ENCODE results near the gene MBD6. TPM values are rescaled to one million over a fixed set of nuclear protein-coding genes. Genes with fewer than 3 reads are reported as not detected.
"Not testable (repeated sequence)": the region's sequence is repeated elsewhere in the genome, so short reads cannot be mapped to it uniquely, and the experiment has no call there.

The MBD6 gene
- polyA plus RNA-seq, 1 donor (not counting 4 experiments of a cell fraction or from before 2014, with no cell fraction given), result 1.8 TPM

DNA sequence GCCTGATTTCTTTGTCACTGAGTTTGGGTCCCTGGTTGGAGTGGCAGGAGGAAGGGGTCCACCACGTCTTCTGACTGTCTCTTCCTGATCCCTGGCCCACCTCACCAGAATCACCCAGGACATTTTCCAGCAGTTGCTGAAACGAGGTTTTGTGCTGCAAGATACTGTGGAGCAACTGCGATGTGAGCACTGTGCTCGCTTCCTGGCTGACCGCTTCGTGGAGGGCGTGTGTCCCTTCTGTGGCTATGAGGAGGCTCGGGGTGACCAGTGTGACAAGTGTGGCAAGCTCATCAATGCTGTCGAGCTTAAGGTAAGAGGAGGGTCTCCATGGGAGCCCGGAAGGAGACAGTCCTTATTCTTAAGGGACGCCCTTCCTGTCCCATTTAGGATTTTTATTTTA lies 22.4 kb upstream of the MBD6 start:
- no peak overlapping the region for H3K4me2 ChIP-seq (ENCODE audit: control insufficient read depth, extremely low read depth, insufficient read depth, low read depth, low read length)
- TF ChIP-seq CTCF (optimal IDR thresholded peaks at IDR 0.05 in 1 of 3, IDR thresholded peaks at IDR 0.05 in 1 of 3, conservative IDR thresholded peaks at IDR 0.05 in 1 of 3; ENCODE audit: extremely low read depth in 1 of 3, insufficient read depth in 2 of 3, low read length in 3 of 3), result no peak
- TF ChIP-seq EZH2 (IDR thresholded peaks at IDR 0.05; ENCODE audit: low read length), result no peak
- H4K20me1 ChIP-seq (ENCODE audit: control insufficient read depth, extremely low read depth, insufficient read depth, low read length), result no peaks in the 10 kb centered on the region
- H3K27ac ChIP-seq (ENCODE audit: control insufficient read depth, insufficient read depth, low read length), result no peak overlapping the region
- no peak overlapping the region for H3K4me3 ChIP-seq (ENCODE audit: control insufficient read depth in 2 of 3, extremely low read depth in 1 of 3, insufficient read depth in 2 of 3, low read depth in 1 of 3, low read length in 3 of 3)
- no peaks in the 10 kb centered on the region for H3K79me2 ChIP-seq (ENCODE audit: control insufficient read depth, insufficient read depth, low read length)
- no peaks in the 10 kb centered on the region for H3K9me1 ChIP-seq (ENCODE audit: control insufficient read depth, extremely low read depth, insufficient read depth, low read length)
- DNase-seq (ENCODE audit: low read depth, low spot score) (no peak), FAIRE-seq (no peak)
- H3K4me1 ChIP-seq (ENCODE audit: control insufficient read depth, extremely low read depth, insufficient read depth, low read length), result no peaks in the 10 kb centered on the region
- no peaks in the 10 kb centered on the region for H3K27me3 ChIP-seq (ENCODE audit: control insufficient read depth, extremely low read depth, insufficient read depth, low read length)
- no peak overlapping the region for H2AFZ ChIP-seq (ENCODE audit: control insufficient read depth, low read length)
- H3K9me3 ChIP-seq (ENCODE audit: control insufficient read depth, low read depth, low read length), result no peaks in the 10 kb centered on the region
- no peak overlapping the region for H3K9ac ChIP-seq (ENCODE audit: control insufficient read depth, extremely low read depth, insufficient read depth, low read length)
- dilution Hi-C loops (cut with MboI; ENCODE audit: extremely low pct_ligation_motif_present, low sequenced_read_pairs), result no loop called here
- peaks cover 28 to 53% of the 10 kb centered on the region in 2 experiments for H3K36me3 ChIP-seq (ENCODE audit: control insufficient read depth in 2 of 2, extremely low read depth in 1 of 2, insufficient read depth in 2 of 2, low read length in 2 of 2)

- H4K20me1 ChIP-seq (ENCODE audit: control insufficient read depth, extremely low read depth, insufficient read depth, low read length); DNase-seq (ENCODE audit: low read depth, low spot score); H3K79me2 ChIP-seq (ENCODE audit: control insufficient read depth, insufficient read depth, low read length); FAIRE-seq; dilution Hi-C loops (cut with MboI; ENCODE audit: extremely low pct_ligation_motif_present, low sequenced_read_pairs); H3K4me3 ChIP-seq (ENCODE audit: control insufficient read depth in 2 of 3, extremely low read depth in 1 of 3, insufficient read depth in 2 of 3, low read depth in 1 of 3, low read length in 3 of 3); H3K9me1 ChIP-seq (ENCODE audit: control insufficient read depth, extremely low read depth, insufficient read depth, low read length); H3K27me3 ChIP-seq (ENCODE audit: control insufficient read depth, extremely low read depth, insufficient read depth, low read length); H3K4me1 ChIP-seq (ENCODE audit: control insufficient read depth, extremely low read depth, insufficient read depth, low read length); H2AFZ ChIP-seq (ENCODE audit: control insufficient read depth, low read length); H3K9ac ChIP-seq (ENCODE audit: control insufficient read depth, extremely low read depth, insufficient read depth, low read length); H3K27ac ChIP-seq (ENCODE audit: control insufficient read depth, insufficient read depth, low read length); H3K9me3 ChIP-seq (ENCODE audit: control insufficient read depth, low read depth, low read length); H3K4me2 ChIP-seq (ENCODE audit: control insufficient read depth, extremely low read depth, insufficient read depth, low read depth, low read length): not testable (repeated sequence)
- H3K36me3 ChIP-seq (ENCODE audit: control insufficient read depth in 2 of 2, extremely low read depth in 1 of 2, insufficient read depth in 2 of 2, low read length in 2 of 2), result peaks cover 29 to 54% of the 10 kb centered on the region in 2 experiments
These were observed 20.2 kb upstream of the MBD6 start for GRCh38 chr12:57502311-57502969.

DNA sequence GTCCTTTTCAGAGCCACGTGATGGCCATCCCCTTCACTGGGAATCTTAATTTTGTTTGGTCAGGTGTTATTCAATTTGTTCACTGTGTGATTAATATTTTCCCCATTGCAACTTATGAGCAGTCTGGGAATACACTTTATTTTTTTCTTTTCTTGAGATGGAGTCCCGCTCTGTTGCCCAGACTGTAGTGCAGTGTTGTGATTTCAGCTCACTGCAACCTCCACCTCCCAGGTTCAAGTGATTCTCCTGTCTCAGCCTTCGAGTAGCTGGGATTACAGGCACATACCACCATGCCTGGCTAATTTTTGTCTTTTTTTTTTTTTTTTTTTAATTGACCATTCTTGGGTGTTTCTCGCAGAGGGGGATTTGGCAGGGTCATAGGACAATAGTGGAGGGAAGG lies 16.1 kb upstream of the MBD6 start:
- H3K4me3 ChIP-seq (ENCODE audit: control insufficient read depth in 2 of 3, extremely low read depth in 1 of 3, insufficient read depth in 2 of 3, low read depth in 1 of 3, low read length in 3 of 3); H3K27me3 ChIP-seq (ENCODE audit: control insufficient read depth, extremely low read depth, insufficient read depth, low read length); H3K9me3 ChIP-seq (ENCODE audit: control insufficient read depth, low read depth, low read length); dilution Hi-C loops (cut with MboI; ENCODE audit: extremely low pct_ligation_motif_present, low sequenced_read_pairs); H3K9me1 ChIP-seq (ENCODE audit: control insufficient read depth, extremely low read depth, insufficient read depth, low read length); FAIRE-seq; H3K4me1 ChIP-seq (ENCODE audit: control insufficient read depth, extremely low read depth, insufficient read depth, low read length); H4K20me1 ChIP-seq (ENCODE audit: control insufficient read depth, extremely low read depth, insufficient read depth, low read length); H3K9ac ChIP-seq (ENCODE audit: control insufficient read depth, extremely low read depth, insufficient read depth, low read length); H3K4me2 ChIP-seq (ENCODE audit: control insufficient read depth, extremely low read depth, insufficient read depth, low read depth, low read length); DNase-seq (ENCODE audit: low read depth, low spot score); H3K79me2 ChIP-seq (ENCODE audit: control insufficient read depth, insufficient read depth, low read length); H3K27ac ChIP-seq (ENCODE audit: control insufficient read depth, insufficient read depth, low read length); H2AFZ ChIP-seq (ENCODE audit: control insufficient read depth, low read length): not testable (repeated sequence)
- peaks cover 8 to 27% of the 10 kb centered on the region in 2 experiments for H3K36me3 ChIP-seq (ENCODE audit: control insufficient read depth in 2 of 2, extremely low read depth in 1 of 2, insufficient read depth in 2 of 2, low read length in 2 of 2)

DNA sequence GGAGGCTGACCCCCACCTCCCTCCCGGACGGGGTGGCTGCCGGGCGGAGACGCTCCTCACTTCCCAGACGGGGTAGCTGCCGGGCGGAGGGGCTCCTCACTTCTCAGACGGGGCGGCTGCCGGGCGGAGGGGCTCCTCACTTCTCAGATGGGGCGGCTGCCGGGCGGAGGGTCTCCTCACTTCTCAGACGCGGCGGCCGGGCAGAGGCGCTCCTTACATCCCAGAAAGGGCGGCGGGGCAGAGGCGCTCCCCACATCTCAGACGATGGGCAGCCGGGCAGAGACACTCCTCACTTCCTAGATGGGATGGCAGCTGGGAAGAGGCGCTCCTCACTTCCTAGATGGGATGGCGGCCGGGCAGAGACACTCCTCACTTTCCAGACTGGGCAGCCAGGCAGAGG lies 14.8 kb upstream of the MBD6 start:
- dilution Hi-C loops (cut with MboI; ENCODE audit: extremely low pct_ligation_motif_present, low sequenced_read_pairs); H3K79me2 ChIP-seq (ENCODE audit: control insufficient read depth, insufficient read depth, low read length); H4K20me1 ChIP-seq (ENCODE audit: control insufficient read depth, extremely low read depth, insufficient read depth, low read length); DNase-seq (ENCODE audit: low read depth, low spot score); H3K9ac ChIP-seq (ENCODE audit: control insufficient read depth, extremely low read depth, insufficient read depth, low read length); H2AFZ ChIP-seq (ENCODE audit: control insufficient read depth, low read length); FAIRE-seq; H3K4me3 ChIP-seq (ENCODE audit: control insufficient read depth in 2 of 3, extremely low read depth in 1 of 3, insufficient read depth in 2 of 3, low read depth in 1 of 3, low read length in 3 of 3); H3K9me3 ChIP-seq (ENCODE audit: control insufficient read depth, low read depth, low read length); H3K27ac ChIP-seq (ENCODE audit: control insufficient read depth, insufficient read depth, low read length); H3K27me3 ChIP-seq (ENCODE audit: control insufficient read depth, extremely low read depth, insufficient read depth, low read length); H3K4me1 ChIP-seq (ENCODE audit: control insufficient read depth, extremely low read depth, insufficient read depth, low read length); H3K4me2 ChIP-seq (ENCODE audit: control insufficient read depth, extremely low read depth, insufficient read depth, low read depth, low read length); H3K9me1 ChIP-seq (ENCODE audit: control insufficient read depth, extremely low read depth, insufficient read depth, low read length): not testable (repeated sequence)
- peaks cover 14 to 35% of the 10 kb centered on the region in 2 experiments for H3K36me3 ChIP-seq (ENCODE audit: control insufficient read depth in 2 of 2, extremely low read depth in 1 of 2, insufficient read depth in 2 of 2, low read length in 2 of 2)

Measured in keratinocyte (primary cell).